ENCODE results near the gene TTC32. TPM values are rescaled to one million over a fixed set of nuclear protein-coding genes. Genes with fewer than 3 reads are reported as not detected.

TTC32 gene
- total RNA-seq (2014; rRNA removed; shearing (Covaris generic)) (4.6 and 4.9 TPM in 2 replicates), polyA plus RNA-seq (2016; fragmentation: Nextera tagmentation; extraction: Ambion mirVana) (17.0 and 22.8 TPM in 2 replicates)
- long read RNA-seq, partial matches to known transcripts, result 0 of 4 reads
- long read RNA-seq, other reads (novel, unspliced or antisense), result 4 of 4 reads

GRCh38 chr2:19901442-19902215 lies at the start of gene TTC32:
TSS of gene TTC32 (minus strand) at chr2:19901983. CDS start at chr2:19901854, 129 bp downstream.
- peak within 1 kb of the TSS; percentile 94 for H3K27ac ChIP-seq (ENCODE audit: low read depth)
- H3K79me2 ChIP-seq (replicated peaks; ENCODE audit: insufficient read depth), result peaks cover 23% of the 10 kb centered on the region
- TF ChIP-seq POLR2AphosphoS5 (IDR thresholded peaks at IDR 0.05; ENCODE audit: low read depth) (peak; percentile 89), ZNF114 (CRISPR knock-in tag; IDR thresholded peaks at IDR 0.05) (no peak)
- TF ChIP-seq, protein P1, sequence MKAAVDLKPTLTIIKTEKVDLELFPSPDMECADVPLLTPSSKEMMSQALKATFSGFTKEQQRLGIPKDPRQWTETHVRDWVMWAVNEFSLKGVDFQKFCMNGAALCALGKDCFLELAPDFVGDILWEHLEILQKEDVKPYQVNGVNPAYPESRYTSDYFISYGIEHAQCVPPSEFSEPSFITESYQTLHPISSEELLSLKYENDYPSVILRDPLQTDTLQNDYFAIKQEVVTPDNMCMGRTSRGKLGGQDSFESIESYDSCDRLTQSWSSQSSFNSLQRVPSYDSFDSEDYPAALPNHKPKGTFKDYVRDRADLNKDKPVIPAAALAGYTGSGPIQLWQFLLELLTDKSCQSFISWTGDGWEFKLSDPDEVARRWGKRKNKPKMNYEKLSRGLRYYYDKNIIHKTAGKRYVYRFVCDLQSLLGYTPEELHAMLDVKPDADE (IDR thresholded peaks at IDR 0.05), result peak; percentile 66; the same call in 1 of the 2 replicates
- Mint-ChIP-seq H3K36me3 (ENCODE audit: low read depth) (no peaks in the 10 kb centered on the region), H3K9me3 (no peaks in the 10 kb centered on the region), H3K27me3 (ENCODE audit: insufficient read depth, low read depth, poor library complexity) (peaks cover 7% of the 10 kb centered on the region), H3K27ac (peak within 1 kb of the TSS; percentile 100), H3K4me1 (peaks cover 16% of the 10 kb centered on the region), H3K4me3 (peak within 1 kb of the TSS; percentile 98)
- H3K27me3 ChIP-seq (ENCODE audit: insufficient read depth), result no peaks in the 10 kb centered on the region
- no peaks in the 10 kb centered on the region for H3K9me2 ChIP-seq (ENCODE audit: insufficient read depth)
- ATAC-seq (peak; percentile 97), DNase-seq (ENCODE audit: low spot score) (peak; percentile 93)
- peak within 1 kb of the TSS; percentile 99 for H2AFZ ChIP-seq
- peak within 1 kb of the TSS; percentile 80 for H3K4me2 ChIP-seq
- H3K36me3 ChIP-seq (ENCODE audit: insufficient read depth), result no peaks in the 10 kb centered on the region
- H3K4me1 ChIP-seq (ENCODE audit: insufficient read depth), result peaks cover 3% of the 10 kb centered on the region; the same call in 1 of the 2 replicates
- H4K20me1 ChIP-seq (replicated peaks; ENCODE audit: insufficient read depth), result no peaks in the 10 kb centered on the region; the same call in 1 of the 2 replicates
- H3F3A ChIP-seq (replicated peaks; ENCODE audit: low read depth), result no peaks in the 10 kb centered on the region
- H3K4me3 ChIP-seq, result peak within 1 kb of the TSS; percentile 78

- H3K4me1 Mint-ChIP-seq, result peaks cover 15% of the 10 kb centered on the region
- Histone ChIP-seq H3K9me2 (ENCODE audit: insufficient read depth) (no peaks in the 10 kb centered on the region), H3K4me3 (no peak overlapping the region), H3K27ac (ENCODE audit: low read depth) (no peak overlapping the region), H2AFZ (no peak overlapping the region), H3K4me1 (ENCODE audit: insufficient read depth) (peaks cover 13% of the 10 kb centered on the region), H3K36me3 (ENCODE audit: insufficient read depth) (peaks cover 7% of the 10 kb centered on the region; the same call in 1 of the 2 replicates), H3K4me2 (no peak overlapping the region), H4K20me1 (replicated peaks; ENCODE audit: insufficient read depth) (no peaks in the 10 kb centered on the region), H3K79me2 (replicated peaks; ENCODE audit: insufficient read depth) (no peaks in the 10 kb centered on the region), H3K27me3 (ENCODE audit: insufficient read depth) (no peaks in the 10 kb centered on the region), H3F3A (replicated peaks; ENCODE audit: low read depth) (no peaks in the 10 kb centered on the region)
- H3K36me3 Mint-ChIP-seq (ENCODE audit: low read depth), result peaks cover 19% of the 10 kb centered on the region; the same call in 1 of the 3 replicates
- no peak overlapping the region for H3K4me3 Mint-ChIP-seq
- DNase-seq (ENCODE audit: low spot score) (no peak), ATAC-seq (no peak)
- no peak overlapping the region for H3K27ac Mint-ChIP-seq
- no peaks in the 10 kb centered on the region for H3K27me3 Mint-ChIP-seq (ENCODE audit: insufficient read depth, low read depth, poor library complexity)
- H3K9me3 Mint-ChIP-seq, result no peaks in the 10 kb centered on the region
- TF ChIP-seq STAT1 (IDR thresholded peaks at IDR 0.05; ENCODE audit: unreplicated experiment), result no peak
- TF ChIP-seq POLR2AphosphoS5 (IDR thresholded peaks at IDR 0.05; ENCODE audit: low read depth), result no peak
- no peak for TF ChIP-seq ZNF114 (CRISPR knock-in tag; IDR thresholded peaks at IDR 0.05)
- TF ChIP-seq NANOG (IDR thresholded peaks at IDR 0.05; ENCODE audit: borderline replicate concordance), result no peak
- TF ChIP-seq, protein P2, sequence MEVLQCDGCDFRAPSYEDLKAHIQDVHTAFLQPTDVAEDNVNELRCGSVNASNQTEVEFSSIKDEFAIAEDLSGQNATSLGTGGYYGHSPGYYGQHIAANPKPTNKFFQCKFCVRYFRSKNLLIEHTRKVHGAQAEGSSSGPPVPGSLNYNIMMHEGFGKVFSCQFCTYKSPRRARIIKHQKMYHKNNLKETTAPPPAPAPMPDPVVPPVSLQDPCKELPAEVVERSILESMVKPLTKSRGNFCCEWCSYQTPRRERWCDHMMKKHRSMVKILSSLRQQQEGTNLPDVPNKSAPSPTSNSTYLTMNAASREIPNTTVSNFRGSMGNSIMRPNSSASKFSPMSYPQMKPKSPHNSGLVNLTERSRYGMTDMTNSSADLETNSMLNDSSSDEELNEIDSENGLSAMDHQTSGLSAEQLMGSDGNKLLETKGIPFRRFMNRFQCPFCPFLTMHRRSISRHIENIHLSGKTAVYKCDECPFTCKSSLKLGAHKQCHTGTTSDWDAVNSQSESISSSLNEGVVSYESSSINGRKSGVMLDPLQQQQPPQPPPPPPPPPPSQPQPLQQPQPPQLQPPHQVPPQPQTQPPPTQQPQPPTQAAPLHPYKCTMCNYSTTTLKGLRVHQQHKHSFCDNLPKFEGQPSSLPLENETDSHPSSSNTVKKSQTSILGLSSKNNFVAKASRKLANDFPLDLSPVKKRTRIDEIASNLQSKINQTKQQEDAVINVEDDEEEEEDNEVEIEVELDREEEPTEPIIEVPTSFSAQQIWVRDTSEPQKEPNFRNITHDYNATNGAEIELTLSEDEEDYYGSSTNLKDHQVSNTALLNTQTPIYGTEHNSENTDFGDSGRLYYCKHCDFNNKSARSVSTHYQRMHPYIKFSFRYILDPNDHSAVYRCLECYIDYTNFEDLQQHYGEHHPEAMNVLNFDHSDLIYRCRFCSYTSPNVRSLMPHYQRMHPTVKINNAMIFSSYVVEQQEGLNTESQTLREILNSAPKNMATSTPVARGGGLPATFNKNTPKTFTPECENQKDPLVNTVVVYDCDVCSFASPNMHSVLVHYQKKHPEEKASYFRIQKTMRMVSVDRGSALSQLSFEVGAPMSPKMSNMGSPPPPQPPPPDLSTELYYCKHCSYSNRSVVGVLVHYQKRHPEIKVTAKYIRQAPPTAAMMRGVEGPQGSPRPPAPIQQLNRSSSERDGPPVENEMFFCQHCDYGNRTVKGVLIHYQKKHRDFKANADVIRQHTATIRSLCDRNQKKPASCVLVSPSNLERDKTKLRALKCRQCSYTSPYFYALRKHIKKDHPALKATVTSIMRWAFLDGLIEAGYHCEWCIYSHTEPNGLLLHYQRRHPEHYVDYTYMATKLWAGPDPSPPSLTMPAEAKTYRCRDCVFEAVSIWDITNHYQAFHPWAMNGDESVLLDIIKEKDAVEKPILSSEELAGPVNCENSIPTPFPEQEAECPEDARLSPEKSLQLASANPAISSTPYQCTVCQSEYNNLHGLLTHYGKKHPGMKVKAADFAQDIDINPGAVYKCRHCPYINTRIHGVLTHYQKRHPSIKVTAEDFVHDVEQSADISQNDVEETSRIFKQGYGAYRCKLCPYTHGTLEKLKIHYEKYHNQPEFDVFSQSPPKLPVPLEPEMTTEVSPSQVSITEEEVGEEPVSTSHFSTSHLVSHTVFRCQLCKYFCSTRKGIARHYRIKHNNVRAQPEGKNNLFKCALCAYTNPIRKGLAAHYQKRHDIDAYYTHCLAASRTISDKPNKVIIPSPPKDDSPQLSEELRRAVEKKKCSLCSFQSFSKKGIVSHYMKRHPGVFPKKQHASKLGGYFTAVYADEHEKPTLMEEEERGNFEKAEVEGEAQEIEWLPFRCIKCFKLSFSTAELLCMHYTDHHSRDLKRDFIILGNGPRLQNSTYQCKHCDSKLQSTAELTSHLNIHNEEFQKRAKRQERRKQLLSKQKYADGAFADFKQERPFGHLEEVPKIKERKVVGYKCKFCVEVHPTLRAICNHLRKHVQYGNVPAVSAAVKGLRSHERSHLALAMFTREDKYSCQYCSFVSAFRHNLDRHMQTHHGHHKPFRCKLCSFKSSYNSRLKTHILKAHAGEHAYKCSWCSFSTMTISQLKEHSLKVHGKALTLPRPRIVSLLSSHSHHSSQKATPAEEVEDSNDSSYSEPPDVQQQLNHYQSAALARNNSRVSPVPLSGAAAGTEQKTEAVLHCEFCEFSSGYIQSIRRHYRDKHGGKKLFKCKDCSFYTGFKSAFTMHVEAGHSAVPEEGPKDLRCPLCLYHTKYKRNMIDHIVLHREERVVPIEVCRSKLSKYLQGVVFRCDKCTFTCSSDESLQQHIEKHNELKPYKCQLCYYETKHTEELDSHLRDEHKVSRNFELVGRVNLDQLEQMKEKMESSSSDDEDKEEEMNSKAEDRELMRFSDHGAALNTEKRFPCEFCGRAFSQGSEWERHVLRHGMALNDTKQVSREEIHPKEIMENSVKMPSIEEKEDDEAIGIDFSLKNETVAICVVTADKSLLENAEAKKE (CRISPR knock-in tag; IDR thresholded peaks at IDR 0.05), result no peak
- no peak for TF ChIP-seq ZNF331 (CRISPR knock-in tag; IDR thresholded peaks at IDR 0.05; ENCODE audit: low read depth)
- no peak for TF ChIP-seq EZH2 (IDR thresholded peaks at IDR 0.05; ENCODE audit: low read depth, unreplicated experiment)
- TF ChIP-seq, protein P1 (IDR thresholded peaks at IDR 0.05), result no peak
- TF ChIP-seq, protein P3, sequence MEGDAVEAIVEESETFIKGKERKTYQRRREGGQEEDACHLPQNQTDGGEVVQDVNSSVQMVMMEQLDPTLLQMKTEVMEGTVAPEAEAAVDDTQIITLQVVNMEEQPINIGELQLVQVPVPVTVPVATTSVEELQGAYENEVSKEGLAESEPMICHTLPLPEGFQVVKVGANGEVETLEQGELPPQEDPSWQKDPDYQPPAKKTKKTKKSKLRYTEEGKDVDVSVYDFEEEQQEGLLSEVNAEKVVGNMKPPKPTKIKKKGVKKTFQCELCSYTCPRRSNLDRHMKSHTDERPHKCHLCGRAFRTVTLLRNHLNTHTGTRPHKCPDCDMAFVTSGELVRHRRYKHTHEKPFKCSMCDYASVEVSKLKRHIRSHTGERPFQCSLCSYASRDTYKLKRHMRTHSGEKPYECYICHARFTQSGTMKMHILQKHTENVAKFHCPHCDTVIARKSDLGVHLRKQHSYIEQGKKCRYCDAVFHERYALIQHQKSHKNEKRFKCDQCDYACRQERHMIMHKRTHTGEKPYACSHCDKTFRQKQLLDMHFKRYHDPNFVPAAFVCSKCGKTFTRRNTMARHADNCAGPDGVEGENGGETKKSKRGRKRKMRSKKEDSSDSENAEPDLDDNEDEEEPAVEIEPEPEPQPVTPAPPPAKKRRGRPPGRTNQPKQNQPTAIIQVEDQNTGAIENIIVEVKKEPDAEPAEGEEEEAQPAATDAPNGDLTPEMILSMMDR (conservative IDR thresholded peaks at IDR 0.05; ENCODE audit: low read depth in 2 of 2), result no peak
Measured at GRCh38 chr2:19949071-19949470, 47.3 kb upstream of the TTC32 start.
